AG10803 (cell line): Measurements from ENCODE around the gene SCP2.

Experiments used
- DNase-seq: peaks from one replicate; pipeline ENCODE4 v3.0.0; 2010; ENCODE audit warnings: low read depth
- H3K4me3 ChIP-seq: 2 replicates; pipeline ENCODE4 v1.5.1; 2011; ENCODE audit warnings: mild to moderate bottlenecking, low read length, control low read depth
- CTCF ChIP-seq: conservative IDR thresholded peaks from 2 replicates; pipeline ENCODE4 v1.5.1; 2011; ENCODE audit warnings: mild to moderate bottlenecking, low read length, control low read depth, inconsistent platforms

The SCP2 gene

GRCh38 chr1:53048960-53049573 lies 122.0 kb downstream of the SCP2 start:
- no peak for TF ChIP-seq CTCF
- no peak for DNase-seq
- no peak overlapping the region for H3K4me3 ChIP-seq

GRCh38 chr1:53049574-53049967 lies 122.5 kb downstream of the SCP2 start:
- no peak for TF ChIP-seq CTCF
- no peak overlapping the region for H3K4me3 ChIP-seq
- DNase-seq = no peak

- TF ChIP-seq CTCF = no peak
- H3K4me3 ChIP-seq = no peak overlapping the region
- DNase-seq = no peak
These were observed 123.2 kb downstream of the SCP2 start for GRCh38 chr1:53050310-53050709.

- TF ChIP-seq CTCF = no peak
- no peak for DNase-seq
- H3K4me3 ChIP-seq = no peak overlapping the region
These were observed 124.6 kb downstream of the SCP2 start for GRCh38 chr1:53051676-53052075.

- TF ChIP-seq CTCF = no peak
- no peak overlapping the region for H3K4me3 ChIP-seq
- DNase-seq = peak; percentile 91
These were observed 130.1 kb downstream of the SCP2 start for GRCh38 chr1:53057127-53057526.

- 0 out of 2 replicates have a peak overlapping the region, but pooled peaks have one; percentile 6 for H3K4me3 ChIP-seq
- TF ChIP-seq CTCF = no peak
- DNase-seq = peak; percentile 95
These were observed 133.5 kb downstream of the SCP2 start for GRCh38 chr1:53060579-53060978.

- H3K4me3 ChIP-seq = peak overlapping the region; percentile 77
- TF ChIP-seq CTCF = no peak
- peak; percentile 38 for DNase-seq
These were observed 134.2 kb downstream of the SCP2 start for GRCh38 chr1:53061123-53061858.
